ENCODE data around the gene DDB1.

DDB1 gene

DNA sequence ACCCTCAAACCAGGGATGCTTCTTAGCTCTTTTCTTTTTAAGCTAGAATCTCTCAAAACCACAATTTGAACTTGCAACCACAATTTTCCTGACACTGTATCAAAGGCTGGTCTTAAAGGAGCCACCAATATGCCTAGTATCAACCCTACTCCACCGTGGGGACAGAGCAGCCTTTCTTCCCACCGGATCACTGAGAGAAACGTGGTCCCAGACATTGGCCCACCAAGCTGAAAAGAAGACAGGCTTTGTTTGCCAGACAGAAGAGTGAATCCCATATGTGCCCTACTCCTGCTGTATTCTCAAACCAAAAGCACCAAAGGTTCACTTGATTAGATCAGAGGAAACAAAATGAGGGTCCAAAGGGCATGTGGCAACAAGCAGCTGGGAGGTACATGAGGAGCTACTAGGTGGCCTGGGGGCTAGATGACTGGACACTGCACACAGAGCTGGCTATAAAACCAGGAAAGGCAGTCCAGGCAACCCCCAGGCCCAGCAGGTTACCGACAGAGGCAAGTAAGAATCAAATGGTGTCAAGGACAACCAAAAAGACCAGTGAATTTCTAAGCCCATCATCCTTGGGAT is 34.2 kb downstream of the DDB1 start:
- DNase-seq, result no peak

GRCh38 chr11:61297746-61298145 is 35.2 kb downstream of the DDB1 start:
- peak in 6 of 58 donors; percentile 12 to 39 (median 26) for DNase-seq

DNA sequence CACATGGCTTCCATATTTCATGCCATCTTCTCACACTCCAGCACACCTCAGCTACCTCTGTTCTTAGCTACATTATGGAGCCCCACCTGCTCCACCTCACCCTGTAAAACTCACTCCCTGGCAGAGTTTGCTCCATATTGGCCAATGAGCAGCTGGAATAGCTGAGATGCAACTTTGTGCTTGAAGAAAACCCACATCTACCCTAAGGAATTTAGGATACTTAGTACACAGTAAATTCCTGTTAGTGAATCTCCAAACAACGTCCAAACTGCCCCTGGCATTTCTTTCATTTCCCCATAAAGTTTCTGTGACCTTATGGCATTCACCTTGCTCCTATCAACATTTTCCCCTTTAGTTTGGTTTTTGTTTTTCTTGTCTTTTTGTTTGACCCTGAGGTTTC is 35.6 kb downstream of the DDB1 start:
- DNase-seq, result no peak

- peak in 4 of 58 donors; percentile 9 to 44 (median 18) for DNase-seq
Measured at GRCh38 chr11:61295596-61295926, 37.3 kb downstream of the DDB1 start.

- peak in 44 of 58 donors; percentile 15 to 77 (median 44) for DNase-seq
Measured at GRCh38 chr11:61294717-61295595, 37.9 kb downstream of the DDB1 start, which contains the start of gene VWCE. Gene VWCE (minus strand): TSS chr11:61295316. CDS start chr11:61295037, 279 bp downstream.

DNA sequence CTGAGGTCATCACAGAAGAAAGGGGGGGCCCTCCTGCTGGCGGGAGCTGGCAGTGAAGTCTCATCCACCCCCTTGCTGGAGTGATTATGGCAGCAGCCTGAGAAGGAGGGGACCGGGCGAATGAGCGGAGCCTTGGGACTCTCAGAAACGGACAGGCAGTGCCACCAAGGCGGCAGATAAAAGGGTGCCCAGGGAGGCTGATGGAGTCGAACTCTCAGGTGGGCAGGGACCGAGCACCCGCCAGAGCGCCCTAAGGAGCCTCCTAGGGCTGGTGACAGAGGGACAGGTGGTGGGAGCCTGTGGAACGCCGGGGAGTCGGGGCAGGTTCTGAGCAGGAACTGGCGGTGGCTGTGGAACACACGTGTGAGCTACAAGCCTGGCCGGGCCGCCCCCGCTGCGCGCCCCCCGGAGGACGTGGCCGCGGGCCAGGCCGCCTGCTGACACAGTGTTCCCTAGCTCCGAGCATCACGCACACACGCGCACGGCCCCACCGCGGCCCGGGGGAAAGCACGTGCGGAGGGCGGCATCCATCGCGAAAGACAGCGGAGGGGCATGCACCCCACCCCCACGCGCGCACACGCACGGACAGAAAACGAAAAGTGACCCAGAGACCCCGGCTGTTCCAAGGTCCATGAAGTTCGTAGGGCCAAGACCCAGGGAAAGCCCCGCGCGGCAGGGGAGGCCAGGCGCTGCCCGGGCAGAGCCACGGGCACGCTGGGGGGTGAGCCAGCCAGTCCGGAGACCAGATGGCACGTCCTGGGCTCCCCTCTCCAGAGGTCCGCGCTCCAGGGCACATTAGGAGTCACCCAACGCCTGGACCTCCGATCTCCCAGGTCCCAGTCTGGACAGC is 38.8 kb downstream of the DDB1 start:
- DNase-seq, result peak in 29 of 58 donors; percentile 12 to 64 (median 44)

- DNase-seq, result no peak
Measured at GRCh38 chr11:61292356-61292755, 40.5 kb downstream of the DDB1 start.

GRCh38 chr11:61290905-61291690 is 41.8 kb downstream of the DDB1 start:
- DNase-seq, result no peak

DNA sequence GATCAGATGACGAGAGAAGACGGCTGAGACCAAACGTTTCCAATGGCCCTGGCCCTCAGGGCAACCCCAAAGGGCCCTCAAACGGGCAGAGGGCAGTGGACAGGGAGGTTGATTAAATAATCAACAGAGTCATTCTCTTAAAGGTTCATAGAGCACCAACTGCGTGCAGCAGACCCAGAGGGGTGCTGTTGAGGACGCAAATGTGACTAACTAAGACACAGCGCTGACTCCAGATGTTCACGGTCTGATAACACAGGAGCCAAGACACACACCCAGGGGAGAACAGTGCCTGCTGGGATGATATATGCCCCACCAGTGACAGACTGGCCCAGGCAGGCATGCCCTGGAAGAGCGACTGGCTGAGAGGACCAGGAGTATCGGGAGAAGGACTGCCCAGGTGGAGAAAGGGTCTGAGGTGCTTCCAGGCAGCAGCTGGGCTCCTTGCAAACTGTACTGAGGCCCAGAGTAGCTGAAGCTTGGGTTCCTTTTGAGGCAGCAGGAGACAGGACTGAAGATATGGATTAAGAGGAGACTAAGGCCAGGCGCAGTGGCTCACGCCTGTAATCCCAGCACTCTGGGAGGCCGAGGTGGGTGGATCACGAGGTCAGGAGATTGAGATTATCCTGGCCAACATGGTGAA is 45.4 kb downstream of the DDB1 start:
- no peak for DNase-seq

DNA sequence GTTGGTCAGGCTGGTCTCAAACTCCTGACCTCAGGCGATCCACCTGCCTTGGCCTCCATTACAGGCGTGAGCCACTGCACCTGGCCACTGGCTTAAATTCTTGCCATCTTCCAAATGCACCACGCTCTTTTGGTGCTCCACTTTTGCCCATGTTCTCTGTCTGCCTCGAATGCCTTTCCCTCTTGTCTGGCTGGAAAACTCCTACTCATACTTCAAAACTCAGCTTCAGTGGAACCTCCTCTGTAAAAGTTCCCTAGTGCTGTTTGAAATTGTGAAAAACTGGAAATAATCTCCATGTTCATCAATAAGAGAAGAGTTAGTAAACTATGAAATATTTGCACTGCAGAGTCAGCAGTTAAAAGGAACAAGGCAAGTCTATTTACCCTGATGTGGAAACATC is 49.3 kb downstream of the DDB1 start:
- DNase-seq, result no peak

DNA sequence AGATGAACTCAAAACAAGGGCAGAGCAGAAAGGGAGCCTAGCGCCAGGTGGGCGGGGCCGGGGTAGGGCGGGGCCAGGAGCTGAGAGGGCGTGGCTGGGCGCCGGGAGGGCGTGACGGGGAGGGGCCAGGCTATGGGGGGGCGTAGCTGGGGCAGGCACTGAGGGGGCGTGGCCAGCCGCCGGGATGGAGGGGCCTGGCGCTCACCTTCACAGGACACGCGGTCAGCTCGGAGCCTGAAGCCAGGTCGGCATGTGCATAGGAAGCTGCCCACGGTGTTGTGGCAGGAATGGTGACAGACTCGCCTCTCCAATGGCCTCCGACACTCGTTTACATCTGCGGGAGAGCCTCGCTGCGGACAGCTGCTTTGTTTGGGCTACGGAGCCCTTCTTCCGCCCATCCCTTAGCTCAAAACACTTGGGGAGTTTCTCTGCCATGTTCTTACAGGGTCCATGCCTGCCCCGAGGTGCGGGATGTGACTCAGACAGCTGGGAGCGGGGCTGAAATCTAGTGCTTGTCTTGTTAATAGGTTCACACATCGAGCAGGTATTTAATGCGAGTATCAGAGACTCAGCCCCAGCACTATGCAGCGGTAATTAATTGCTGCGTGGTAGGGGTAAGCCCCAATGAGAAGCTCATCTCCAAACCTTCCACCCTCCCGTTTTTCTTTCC is 51.2 kb downstream of the DDB1 start:
- peak in 2 of 58 donors; percentile 17 to 23 for DNase-seq

- no peak for DNase-seq
Measured at GRCh38 chr11:61280883-61281580, 51.9 kb downstream of the DDB1 start.

DNA sequence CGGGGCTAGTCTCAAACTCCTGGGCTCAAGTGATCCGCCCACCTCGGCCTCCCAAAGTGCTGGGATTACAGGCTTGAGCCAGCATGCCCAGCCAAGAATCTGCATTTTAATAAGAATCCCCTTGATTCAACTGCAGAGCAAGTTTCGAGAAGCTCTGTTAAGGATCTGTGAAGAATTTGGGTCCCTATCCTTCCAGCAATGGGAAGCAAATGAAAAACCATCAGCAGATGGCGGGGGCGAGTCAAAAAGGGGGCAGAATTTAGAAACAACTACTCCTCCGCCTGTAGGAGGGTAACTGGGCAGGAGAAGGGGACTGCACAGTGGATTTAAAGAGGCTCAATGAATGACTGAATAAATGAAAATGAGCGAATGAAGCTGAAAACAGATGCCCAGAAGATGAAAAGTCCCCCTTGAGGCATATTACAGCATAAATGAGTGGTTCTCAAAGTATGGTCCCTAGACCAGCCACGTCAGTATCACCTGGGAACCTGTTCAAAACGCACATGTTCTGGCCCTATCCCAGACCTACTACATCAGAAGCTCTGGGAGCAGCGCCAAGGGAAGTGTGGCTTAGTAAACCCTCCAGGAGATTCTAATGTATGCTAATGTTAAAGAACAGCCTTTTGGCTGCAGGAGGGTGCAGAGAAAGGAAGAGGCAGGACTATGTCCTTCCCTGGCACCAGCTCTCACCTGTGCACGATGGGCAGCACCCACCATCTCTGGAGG is 52.8 kb downstream of the DDB1 start:
- peak in 4 of 58 donors; percentile 9 to 18 (median 12) for DNase-seq

GRCh38 chr11:61278001-61278470 is 54.9 kb downstream of the DDB1 start:
- peak in 8 of 58 donors; percentile 35 to 76 (median 54) for DNase-seq

- peak in 22 of 58 donors; percentile 11 to 76 (median 36) for DNase-seq
Measured at GRCh38 chr11:61277186-61278000, 55.5 kb downstream of the DDB1 start.

DNA sequence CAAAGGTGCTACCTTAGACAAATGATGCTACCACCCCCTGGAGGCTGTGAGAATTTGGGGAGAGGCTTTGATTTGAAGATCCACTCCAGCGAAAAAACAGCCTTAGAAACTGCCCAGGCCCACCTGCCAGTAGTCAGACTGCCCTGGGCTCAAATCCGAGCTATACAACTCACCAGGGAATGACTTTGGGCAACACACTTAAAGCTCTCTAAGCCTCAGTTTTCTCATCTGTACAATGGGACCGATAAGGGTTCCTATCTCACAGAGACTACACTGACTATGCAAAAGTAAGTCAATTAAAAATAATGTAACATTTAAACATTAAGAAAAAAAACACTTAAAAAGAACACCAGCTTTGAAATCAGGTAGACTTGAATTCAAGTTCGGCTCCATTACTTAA is 57.7 kb downstream of the DDB1 start:
- DNase-seq, result no peak

DNA sequence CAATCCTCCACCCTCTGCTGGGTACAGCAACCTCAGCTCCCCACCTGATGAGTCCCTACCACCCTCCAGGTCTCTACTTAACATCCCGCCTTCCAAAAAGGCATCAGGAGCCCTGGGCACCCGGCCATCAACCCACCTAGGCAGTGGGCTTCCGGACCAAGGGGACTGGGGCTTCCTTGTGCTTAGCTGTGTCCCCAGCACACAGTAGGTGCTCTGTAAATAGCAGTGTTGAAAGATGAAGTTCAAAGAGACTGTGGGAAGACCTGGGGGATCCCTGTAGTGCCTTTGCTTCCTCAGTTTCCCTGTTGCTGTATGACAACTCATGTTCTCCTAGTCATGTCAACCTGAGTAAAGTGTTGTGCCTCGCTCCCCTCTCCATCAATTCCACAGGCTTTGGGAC is 58.8 kb downstream of the DDB1 start:
- DNase-seq, result no peak
